ENCODE measurements around the gene GATB.

- TF ChIP-seq CTCF (optimal IDR thresholded peaks at IDR 0.05 in 1 of 3, IDR thresholded peaks at IDR 0.05 in 1 of 3, conservative IDR thresholded peaks at IDR 0.05 in 1 of 3; ENCODE audit: extremely low read depth in 1 of 3, insufficient read depth in 2 of 3, low read length in 3 of 3) = no peak
- no peak for TF ChIP-seq EZH2 (IDR thresholded peaks at IDR 0.05; ENCODE audit: low read length)
These were observed 36.3 kb upstream of the GATB start for GRCh38 chr4:151797131-151797530.

All from keratinocyte (primary cell).